ENCODE measurements around the gene IQSEC1. TPM values are rescaled to one million over a fixed set of nuclear protein-coding genes. Genes with fewer than 3 reads are reported as not detected.

IQSEC1 gene
- total and polyA plus RNA-seq, 7 experiments from 2014 or later = 21.1 to 163 (median 70.2) TPM

DNA sequence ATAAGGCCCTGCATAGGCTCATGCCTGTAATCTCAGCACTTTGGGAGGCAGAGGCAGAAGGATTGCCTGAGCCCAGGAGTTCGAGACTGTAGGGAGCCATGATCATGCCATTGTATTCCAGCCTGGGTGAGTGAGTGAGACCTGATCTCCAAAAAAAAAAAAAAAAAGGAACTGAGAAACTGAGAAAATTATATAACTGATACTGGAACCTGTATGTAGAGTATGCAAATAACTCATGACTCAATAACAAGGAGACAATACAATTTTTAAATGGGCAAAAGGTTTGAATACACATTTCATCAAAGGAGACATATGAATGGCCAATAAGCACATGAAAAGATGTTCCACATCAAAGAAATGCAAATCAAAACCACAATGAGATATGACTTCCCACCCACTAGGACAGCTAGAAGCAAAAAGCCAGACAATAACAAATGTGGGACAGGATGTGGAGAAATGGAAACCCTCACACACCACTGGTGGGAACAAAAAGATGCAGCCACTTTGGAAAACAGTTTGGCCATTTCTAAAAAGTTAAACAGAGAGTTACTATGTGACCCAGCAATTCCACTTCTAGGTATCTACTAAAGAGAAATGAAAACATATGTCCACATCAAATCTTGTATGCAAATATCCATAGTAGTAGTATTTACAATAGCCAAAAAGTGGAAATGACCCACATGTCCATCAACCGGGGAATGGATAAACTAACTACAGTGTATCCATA lies 70.7 kb downstream of the IQSEC1 start:
- intact Hi-C loops (cut with micrococcal nuclease) = loop anchor here (1.0 kb wide), 1 partner anchor 9 kb away; no protein-coding TSS in a partner anchor
- Histone ChIP-seq H3K9me3 (ENCODE audit: control insufficient read depth in 2 of 3, low read length in 3 of 3) (no peaks in the 10 kb centered on the region), H3K27me3 (ENCODE audit: control insufficient read depth in 2 of 2, insufficient read depth in 2 of 2, low read length in 2 of 2) (no peaks in the 10 kb centered on the region), H3K27ac (ENCODE audit: low read depth, low read length) (no peak overlapping the region), H3K4me3 (ENCODE audit: low read length) (no peak overlapping the region), H3K36me3 (ENCODE audit: control insufficient read depth in 2 of 3, insufficient read depth in 3 of 3, low read length in 3 of 3) (peaks cover 0 to 14% (median 4%) of the 10 kb centered on the region in 3 experiments), H3K4me1 (ENCODE audit: control insufficient read depth in 2 of 2, insufficient read depth in 2 of 2, low read length in 2 of 2) (peaks cover 50 to 57% of the 10 kb centered on the region in 2 donors)
- Mint-ChIP-seq H3K36me3 (peaks cover 0 to 24% (median 8%) of the 10 kb centered on the region in 5 donors), H3K4me1 (peaks cover 65 to 95% (median 82%) of the 10 kb centered on the region in 7 donors), H3K4me3 (peak overlapping the region in 8 of 10 donors; percentile 27 to 66 (median 48)), H3K27ac (peak overlapping the region; percentile 3 to 84 (median 67)), H3K27me3 (no peaks in the 10 kb centered on the region), H3K9me3 (peaks cover 0 to 1% (median 0%) of the 10 kb centered on the region in 11 donors)
- POLR2A ChIA-PET = no interaction called here
- CTCF ChIA-PET = no interaction called here
- ATAC-seq = no peak
- no peak for DNase-seq

DNA sequence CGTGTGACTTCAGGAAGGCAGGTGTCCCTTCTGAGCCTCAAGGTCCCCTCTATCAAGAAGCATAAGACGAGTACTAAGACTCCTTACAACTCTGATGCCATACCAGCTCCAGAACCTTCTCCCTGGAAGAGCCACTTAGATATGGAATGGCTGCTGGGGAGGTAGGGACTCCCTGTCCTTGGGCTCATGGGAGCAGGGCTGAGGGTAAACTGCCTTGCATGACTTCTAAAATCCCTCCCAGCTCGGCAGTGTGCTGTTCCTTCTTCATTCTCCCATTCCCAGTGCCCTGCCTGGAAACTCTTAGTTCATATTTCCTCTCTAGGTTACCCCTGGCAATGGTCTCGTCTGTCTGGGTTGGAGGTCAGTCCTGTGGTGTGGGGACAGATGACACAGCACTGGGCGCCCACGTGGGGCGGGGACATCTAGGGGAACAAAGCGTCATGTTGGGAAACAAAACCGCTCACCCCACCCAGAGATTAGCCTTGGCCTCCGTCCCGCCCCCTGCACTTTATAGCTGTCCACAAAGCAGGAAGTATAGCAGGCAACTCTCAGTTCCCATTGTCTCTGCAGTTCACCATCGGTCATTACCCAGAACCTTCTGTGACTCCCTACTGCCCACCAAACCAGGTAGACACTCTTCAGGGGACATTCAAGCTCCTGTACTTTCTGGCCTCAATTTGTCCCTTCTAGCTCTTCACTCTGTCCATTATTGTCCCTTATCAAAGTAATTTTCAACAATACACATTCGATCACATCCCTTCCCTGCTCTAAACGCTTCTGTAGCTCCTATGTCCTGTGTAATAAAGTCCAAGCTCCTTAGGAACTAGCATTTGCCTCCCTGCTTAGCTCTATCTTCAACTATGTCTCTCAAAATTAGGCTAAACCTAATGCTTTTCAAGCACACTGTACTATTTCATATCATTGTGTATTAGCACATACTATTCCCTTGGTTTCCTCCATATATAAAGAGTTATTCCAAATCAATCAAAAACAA lies 73.8 kb downstream of the IQSEC1 start:
- ATAC-seq (peak; percentile 75), DNase-seq (no peak)
- H3K36me3 Mint-ChIP-seq = peaks cover 0 to 31% (median 12%) of the 10 kb centered on the region in 5 donors
- intact Hi-C loops (cut with micrococcal nuclease) = no loop called here
- peaks cover 56 to 91% (median 85%) of the 10 kb centered on the region in 7 donors for H3K4me1 Mint-ChIP-seq
- peak overlapping the region in 8 of 9 donors; percentile 1 to 77 (median 47) for H3K27ac Mint-ChIP-seq
- Histone ChIP-seq H3K4me3 (ENCODE audit: low read length) (no peak overlapping the region), H3K36me3 (ENCODE audit: control insufficient read depth in 2 of 3, insufficient read depth in 3 of 3, low read length in 3 of 3) (peaks cover 0 to 16% (median 4%) of the 10 kb centered on the region in 3 experiments), H3K27ac (ENCODE audit: low read depth, low read length) (peak overlapping the region; percentile 39), H3K9me3 (ENCODE audit: control insufficient read depth in 2 of 3, low read length in 3 of 3) (no peaks in the 10 kb centered on the region), H3K4me1 (ENCODE audit: control insufficient read depth in 2 of 2, insufficient read depth in 2 of 2, low read length in 2 of 2) (peaks cover 28 to 41% of the 10 kb centered on the region in 2 donors), H3K27me3 (ENCODE audit: control insufficient read depth in 2 of 2, insufficient read depth in 2 of 2, low read length in 2 of 2) (no peaks in the 10 kb centered on the region)
- peak overlapping the region in 4 of 10 donors; percentile 8 to 25 (median 15) for H3K4me3 Mint-ChIP-seq
- peaks cover 0 to 4% (median 0%) of the 10 kb centered on the region in 5 donors for H3K27me3 Mint-ChIP-seq
- ChIA-PET CTCF (interaction anchor here (0.7 to 1.7 kb wide), 4 partner anchors 8 to 347 kb away, joined by 3 to 4 read pairs (median 3); no protein-coding TSS in a partner anchor), POLR2A (interaction anchor here (0.9 to 4.8 kb wide), 4 partner anchors 10 to 45 kb away, joined by 3 to 41 read pairs (median 6); no protein-coding TSS in a partner anchor)
- H3K9me3 Mint-ChIP-seq = peaks cover 0 to 1% (median 0%) of the 10 kb centered on the region in 11 donors

DNA sequence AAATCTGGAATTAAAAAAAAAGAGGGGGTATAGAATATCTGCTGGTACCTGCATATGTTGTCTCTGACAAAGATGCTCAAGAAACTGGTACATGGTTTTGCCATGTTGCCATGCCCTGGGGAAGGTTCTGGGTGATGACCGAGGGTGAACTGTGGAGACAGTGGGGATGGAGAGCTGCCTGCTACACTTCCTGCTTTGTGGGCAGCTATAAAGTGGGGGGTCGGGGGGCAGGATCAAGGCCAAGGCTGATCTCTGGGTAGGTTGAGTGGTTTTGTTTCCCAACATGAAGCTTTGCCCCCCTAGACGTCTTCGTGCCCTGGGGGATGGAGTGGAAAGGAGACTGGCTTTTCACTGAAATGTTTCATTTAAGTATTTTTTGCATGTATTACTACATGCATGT lies 74.6 kb downstream of the IQSEC1 start:
- peak overlapping the region; percentile 39 for H3K27ac ChIP-seq (ENCODE audit: low read depth, low read length)
- no peaks in the 10 kb centered on the region for H3K9me3 ChIP-seq (ENCODE audit: control insufficient read depth in 2 of 3, low read length in 3 of 3)
- ATAC-seq (no peak), DNase-seq (no peak)
- ChIA-PET POLR2A (interaction anchor here (0.6 to 4.8 kb wide), 4 partner anchors 11 to 274 kb away, joined by 4 to 41 read pairs (median 6); no protein-coding TSS in a partner anchor), CTCF (no interaction called here)
- H3K9me3 Mint-ChIP-seq = peaks cover 0 to 1% (median 0%) of the 10 kb centered on the region in 11 donors
- H3K36me3 Mint-ChIP-seq = peaks cover 0 to 30% (median 12%) of the 10 kb centered on the region in 5 donors
- H3K36me3 ChIP-seq (ENCODE audit: control insufficient read depth in 2 of 3, insufficient read depth in 3 of 3, low read length in 3 of 3) = peaks cover 0 to 19% (median 4%) of the 10 kb centered on the region in 3 experiments
- H3K4me1 ChIP-seq (ENCODE audit: control insufficient read depth in 2 of 2, insufficient read depth in 2 of 2, low read length in 2 of 2) = peaks cover 28 to 33% of the 10 kb centered on the region in 2 donors
- intact Hi-C loops (cut with micrococcal nuclease) = no loop called here
- H3K4me3 ChIP-seq (ENCODE audit: low read length) = no peak overlapping the region
- H3K4me1 Mint-ChIP-seq = peaks cover 50 to 83% (median 77%) of the 10 kb centered on the region in 7 donors
- H3K4me3 Mint-ChIP-seq = peak overlapping the region in 1 of 10 donors; percentile 23
- no peaks in the 10 kb centered on the region for H3K27me3 ChIP-seq (ENCODE audit: control insufficient read depth in 2 of 2, insufficient read depth in 2 of 2, low read length in 2 of 2)
- peak overlapping the region in 8 of 9 donors; percentile 16 to 77 (median 44) for H3K27ac Mint-ChIP-seq
- peaks cover 0 to 5% (median 0%) of the 10 kb centered on the region in 5 donors for H3K27me3 Mint-ChIP-seq

DNA sequence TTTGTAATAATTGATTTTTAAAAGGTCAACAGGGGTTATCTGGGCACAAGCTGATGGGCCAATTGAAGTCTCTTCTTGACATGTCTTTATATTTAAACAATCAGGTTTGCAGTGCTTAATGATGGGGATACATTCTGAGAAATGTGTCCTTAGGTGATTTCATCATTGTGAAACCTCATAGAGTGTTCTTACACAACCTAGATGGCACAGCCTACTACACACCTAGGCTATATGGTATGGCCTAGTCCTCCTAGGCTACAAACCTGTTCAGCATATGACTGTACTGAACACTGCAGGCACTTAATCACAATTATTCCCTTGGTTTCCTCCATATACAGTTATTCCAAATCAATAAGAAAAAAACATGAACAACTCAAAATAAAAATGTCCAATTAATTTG lies 75.8 kb downstream of the IQSEC1 start:
- Histone ChIP-seq H3K4me3 (ENCODE audit: low read length) (no peak overlapping the region), H3K36me3 (ENCODE audit: control insufficient read depth in 2 of 3, insufficient read depth in 3 of 3, low read length in 3 of 3) (peaks cover 0 to 19% (median 4%) of the 10 kb centered on the region in 3 experiments), H3K27me3 (ENCODE audit: control insufficient read depth in 2 of 2, insufficient read depth in 2 of 2, low read length in 2 of 2) (no peaks in the 10 kb centered on the region), H3K9me3 (ENCODE audit: control insufficient read depth in 2 of 3, low read length in 3 of 3) (no peaks in the 10 kb centered on the region), H3K4me1 (ENCODE audit: control insufficient read depth in 2 of 2, insufficient read depth in 2 of 2, low read length in 2 of 2) (peaks cover 23 to 29% of the 10 kb centered on the region in 2 donors), H3K27ac (ENCODE audit: low read depth, low read length) (no peak overlapping the region)
- no peak for ATAC-seq
- Mint-ChIP-seq H3K27me3 (peaks cover 0 to 5% (median 0%) of the 10 kb centered on the region in 5 donors), H3K4me1 (peaks cover 38 to 76% (median 69%) of the 10 kb centered on the region in 7 donors), H3K27ac (peak overlapping the region in 6 of 9 donors; percentile 48 to 94 (median 84)), H3K9me3 (peaks cover 0 to 1% (median 0%) of the 10 kb centered on the region in 11 donors), H3K36me3 (peaks cover 0 to 26% (median 12%) of the 10 kb centered on the region in 5 donors), H3K4me3 (peak overlapping the region in 1 of 10 donors; percentile 12)
- intact Hi-C loops (cut with micrococcal nuclease) = no loop called here
- ChIA-PET CTCF (interaction anchor here (0.6 kb wide), 1 partner anchor 201 kb away, joined by 3 read pairs; the partner anchor contains the start of gene CAND2), POLR2A (interaction anchor here (4.8 kb wide), 1 partner anchor 12 kb away, joined by 41 read pairs; no protein-coding TSS in a partner anchor)
- DNase-seq = no peak

DNA sequence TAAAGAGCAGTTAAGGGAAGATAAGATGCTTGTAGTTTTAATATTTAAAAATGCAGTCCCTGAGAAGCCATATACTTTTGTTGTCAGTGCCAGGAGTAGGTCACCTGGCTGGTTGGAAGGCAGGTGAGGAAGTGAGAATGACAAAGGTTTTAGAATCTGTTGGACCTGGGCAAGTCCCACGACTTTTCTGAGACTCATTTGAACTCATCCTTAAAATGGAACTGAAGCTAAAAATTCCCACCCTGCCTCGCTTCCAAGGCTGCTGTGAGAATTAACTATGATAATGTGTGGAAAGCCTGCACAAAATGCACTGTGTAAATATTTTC lies 77.1 kb downstream of the IQSEC1 start:
- Histone ChIP-seq H3K4me3 (ENCODE audit: low read length) (no peak overlapping the region), H3K4me1 (ENCODE audit: control insufficient read depth in 2 of 2, insufficient read depth in 2 of 2, low read length in 2 of 2) (peaks cover 19 to 24% of the 10 kb centered on the region in 2 donors), H3K9me3 (ENCODE audit: control insufficient read depth in 2 of 3, low read length in 3 of 3) (no peaks in the 10 kb centered on the region), H3K27ac (ENCODE audit: low read depth, low read length) (peak overlapping the region; percentile 77), H3K27me3 (ENCODE audit: control insufficient read depth in 2 of 2, insufficient read depth in 2 of 2, low read length in 2 of 2) (no peaks in the 10 kb centered on the region), H3K36me3 (ENCODE audit: control insufficient read depth in 2 of 3, insufficient read depth in 3 of 3, low read length in 3 of 3) (peaks cover 0 to 12% (median 0%) of the 10 kb centered on the region in 3 experiments)
- Mint-ChIP-seq H3K4me3 (peak overlapping the region in 1 of 10 donors; percentile 93), H3K9me3 (peaks cover 0 to 1% (median 0%) of the 10 kb centered on the region in 11 donors), H3K4me1 (peaks cover 30 to 76% (median 68%) of the 10 kb centered on the region in 7 donors), H3K27ac (peak overlapping the region in 8 of 9 donors; percentile 7 to 94 (median 78)), H3K36me3 (peaks cover 0 to 20% (median 7%) of the 10 kb centered on the region in 5 donors), H3K27me3 (peaks cover 0 to 5% (median 0%) of the 10 kb centered on the region in 5 donors)
- DNase-seq (no peak), ATAC-seq (no peak)
- ChIA-PET POLR2A (interaction anchor here (0.6 to 4.8 kb wide), 8 partner anchors 8 to 109 kb away, joined by 3 to 41 read pairs (median 7); no protein-coding TSS in a partner anchor), CTCF (interaction anchor here (0.6 to 2.8 kb wide), 9 partner anchors 9 to 96 kb away, joined by 3 to 23 read pairs (median 4); no protein-coding TSS in a partner anchor)
- intact Hi-C loops (cut with micrococcal nuclease) = no loop called here

Measured in naive thymus-derived CD4-positive, alpha-beta T cell (primary cell).